Esophagus muscularis mucosa (tissue), 4 donors: ENCODE data around the gene PECR.

Experiments
- EP300 ChIP-seq: sonication (generic); formaldehyde crosslinking; IDR thresholded peaks from one replicate; pipeline ENCODE4 v1.6.1; 2017; ENCODE audit warnings: antibody characterized with exemption
- POLR2A ChIP-seq: fragments of 450-650 bp; IDR thresholded peaks from one replicate; pipeline ENCODE4 v1.6.1; 2017; ENCODE audit warnings: antibody characterized with exemption, moderate library complexity, mild to moderate bottlenecking, low read depth
- POLR2AphosphoS5 ChIP-seq, 2 donors: sonication (generic); formaldehyde crosslinking; IDR thresholded peaks; one replicate each; pipeline ENCODE4 v1.6.1; 2017; ENCODE audit warnings: antibody characterized with exemption in 2 of 2
- TF ChIP-seq, protein P1 (sequence below), 3 experiments: fragments of 200-600 bp in 2 of 3; fragments of 450-650 bp in 1 of 3; sonication (generic) in 2 of 3; IDR thresholded peaks; one replicate each; pipeline ENCODE4 v1.5.1; 2017 to 2019; ENCODE audit warnings: antibody characterized with exemption in 3 of 3, mild to moderate bottlenecking in 2 of 3, moderate library complexity in 1 of 3

DNA sequence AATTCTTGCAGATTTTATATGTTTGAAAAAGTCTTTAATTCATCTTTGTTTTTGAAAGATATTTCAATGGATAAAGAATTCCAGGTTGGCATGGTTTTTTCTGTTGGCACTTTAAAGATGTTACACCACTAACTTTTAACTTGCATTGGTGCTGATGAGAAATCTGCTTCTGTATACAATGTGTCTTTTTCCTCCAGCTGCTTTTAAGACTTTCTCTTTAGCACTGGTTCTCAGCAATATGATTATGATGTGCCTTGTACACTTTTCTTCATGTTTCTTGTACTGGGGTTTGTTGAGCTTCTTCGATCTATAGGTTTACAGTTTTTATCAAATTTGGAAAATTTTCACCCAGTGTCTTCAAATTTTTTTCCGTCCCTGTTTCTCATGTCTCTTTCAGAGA lies 29.2 kb downstream of the PECR start:
- TF ChIP-seq, protein P1, sequence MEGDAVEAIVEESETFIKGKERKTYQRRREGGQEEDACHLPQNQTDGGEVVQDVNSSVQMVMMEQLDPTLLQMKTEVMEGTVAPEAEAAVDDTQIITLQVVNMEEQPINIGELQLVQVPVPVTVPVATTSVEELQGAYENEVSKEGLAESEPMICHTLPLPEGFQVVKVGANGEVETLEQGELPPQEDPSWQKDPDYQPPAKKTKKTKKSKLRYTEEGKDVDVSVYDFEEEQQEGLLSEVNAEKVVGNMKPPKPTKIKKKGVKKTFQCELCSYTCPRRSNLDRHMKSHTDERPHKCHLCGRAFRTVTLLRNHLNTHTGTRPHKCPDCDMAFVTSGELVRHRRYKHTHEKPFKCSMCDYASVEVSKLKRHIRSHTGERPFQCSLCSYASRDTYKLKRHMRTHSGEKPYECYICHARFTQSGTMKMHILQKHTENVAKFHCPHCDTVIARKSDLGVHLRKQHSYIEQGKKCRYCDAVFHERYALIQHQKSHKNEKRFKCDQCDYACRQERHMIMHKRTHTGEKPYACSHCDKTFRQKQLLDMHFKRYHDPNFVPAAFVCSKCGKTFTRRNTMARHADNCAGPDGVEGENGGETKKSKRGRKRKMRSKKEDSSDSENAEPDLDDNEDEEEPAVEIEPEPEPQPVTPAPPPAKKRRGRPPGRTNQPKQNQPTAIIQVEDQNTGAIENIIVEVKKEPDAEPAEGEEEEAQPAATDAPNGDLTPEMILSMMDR (IDR thresholded peaks at IDR 0.05) = no peak
- TF ChIP-seq POLR2A (no peak), POLR2AphosphoS5 (IDR thresholded peaks at IDR 0.05) (no peak), EP300 (no peak)
